ENCODE results near the gene GRIK1.

Gene GRIK1

GRCh38 chr21:29749223-29749622 lies 190.6 kb downstream of the GRIK1 start:
- peaks cover under 1% of the 10 kb centered on the region for H3K27me3 Mint-ChIP-seq
- H3K36me3 Mint-ChIP-seq, result no peaks in the 10 kb centered on the region
- H3K4me1 Mint-ChIP-seq (ENCODE audit: low read depth), result no peaks in the 10 kb centered on the region
- no peaks in the 10 kb centered on the region for H3K9me3 Mint-ChIP-seq (ENCODE audit: low read depth)
- H3K27ac Mint-ChIP-seq, result no peak overlapping the region
- no peak overlapping the region for H3K4me3 Mint-ChIP-seq

DNA sequence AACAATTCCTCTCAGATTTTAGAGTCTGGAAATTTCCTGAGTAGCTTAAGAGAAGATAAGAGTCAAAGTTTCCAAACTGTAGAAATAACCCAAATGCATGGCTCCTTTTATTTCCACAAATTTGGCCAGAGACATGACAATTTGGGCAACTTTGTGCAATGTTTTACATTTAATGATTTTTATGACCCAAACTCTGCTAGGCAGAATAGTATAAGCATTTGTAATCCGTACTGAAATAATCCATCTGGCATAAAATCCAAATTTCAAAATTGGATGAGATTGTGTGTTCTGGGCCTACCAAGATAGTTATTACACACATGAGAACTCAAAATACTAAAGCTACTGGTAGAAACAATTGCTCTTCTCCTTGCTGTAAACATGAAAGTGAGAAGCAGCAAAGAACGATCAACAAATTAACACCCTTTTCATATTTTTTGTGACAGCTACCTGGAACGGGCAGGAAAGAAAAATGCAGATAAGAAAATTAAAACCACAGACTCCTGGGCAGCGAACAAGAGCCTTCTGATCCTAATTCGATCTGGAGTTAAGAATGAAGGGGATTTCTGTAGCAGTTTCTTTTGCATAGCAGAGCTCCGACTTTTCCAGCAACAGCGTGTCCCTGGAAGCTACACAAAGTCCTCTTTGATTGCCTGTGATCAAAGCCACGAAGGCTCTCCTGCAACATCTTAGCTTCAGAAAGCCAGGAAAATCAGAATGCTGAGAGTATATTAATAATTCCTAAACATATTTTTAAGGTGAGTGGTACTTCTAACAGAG lies 191.2 kb downstream of the GRIK1 start:
- H3K4me3 Mint-ChIP-seq, result no peak overlapping the region
- H3K36me3 Mint-ChIP-seq, result no peaks in the 10 kb centered on the region
- H3K27ac Mint-ChIP-seq, result no peak overlapping the region
- H3K27me3 Mint-ChIP-seq, result peaks cover 1% of the 10 kb centered on the region
- H3K4me1 Mint-ChIP-seq (ENCODE audit: low read depth), result no peaks in the 10 kb centered on the region
- H3K9me3 Mint-ChIP-seq (ENCODE audit: low read depth), result no peaks in the 10 kb centered on the region

DNA sequence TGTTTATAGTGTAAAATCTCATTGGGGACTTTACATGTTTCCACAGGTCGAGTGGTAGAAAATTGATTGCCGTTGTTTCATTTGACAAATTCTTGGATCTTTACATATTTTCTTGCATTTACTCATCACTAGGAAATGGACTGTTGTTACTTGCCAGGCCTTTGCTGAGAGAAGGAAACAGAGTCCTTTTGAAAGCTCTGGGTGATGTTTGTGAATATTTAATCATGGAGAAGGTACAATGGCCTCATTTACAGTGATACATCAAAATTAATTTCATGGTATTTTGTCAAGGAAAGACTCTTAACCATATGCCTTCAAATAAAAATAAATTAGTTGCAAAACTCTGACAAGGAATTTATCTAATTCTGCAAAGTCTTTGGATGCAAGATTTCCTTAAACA lies 198.0 kb downstream of the GRIK1 start:
- Mint-ChIP-seq H3K27me3 (peaks cover 1% of the 10 kb centered on the region), H3K27ac (no peak overlapping the region), H3K36me3 (no peaks in the 10 kb centered on the region), H3K4me1 (ENCODE audit: low read depth) (no peaks in the 10 kb centered on the region), H3K4me3 (no peak overlapping the region), H3K9me3 (ENCODE audit: low read depth) (no peaks in the 10 kb centered on the region)

DNA sequence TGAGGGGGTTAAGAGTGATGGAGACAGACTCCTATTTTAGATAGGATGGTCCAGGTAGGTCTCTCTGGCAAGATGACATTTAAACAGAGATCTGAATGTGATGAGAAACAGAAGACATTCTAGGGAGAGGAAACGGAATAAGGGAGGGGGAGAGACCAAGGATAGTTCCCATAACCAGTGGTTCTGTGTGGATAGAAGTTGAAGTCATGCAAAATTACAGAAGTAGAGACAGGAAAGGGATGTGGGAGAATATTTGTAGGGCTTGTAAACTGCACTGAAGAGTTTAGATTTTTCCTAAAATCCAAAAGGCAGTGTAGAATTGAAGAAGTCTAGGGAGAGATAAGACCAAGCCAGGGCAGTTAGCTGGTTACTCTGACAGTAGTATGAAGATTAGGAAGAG lies 200.6 kb downstream of the GRIK1 start:
- H3K4me1 Mint-ChIP-seq (ENCODE audit: low read depth), result no peaks in the 10 kb centered on the region
- H3K4me3 Mint-ChIP-seq, result no peak overlapping the region
- no peaks in the 10 kb centered on the region for H3K36me3 Mint-ChIP-seq
- H3K27me3 Mint-ChIP-seq, result peaks cover under 1% of the 10 kb centered on the region
- no peaks in the 10 kb centered on the region for H3K9me3 Mint-ChIP-seq (ENCODE audit: low read depth)
- H3K27ac Mint-ChIP-seq, result no peak overlapping the region

- no peaks in the 10 kb centered on the region for H3K9me3 Mint-ChIP-seq (ENCODE audit: low read depth)
- no peaks in the 10 kb centered on the region for H3K4me1 Mint-ChIP-seq (ENCODE audit: low read depth)
- peaks cover 1% of the 10 kb centered on the region for H3K27me3 Mint-ChIP-seq
- no peak overlapping the region for H3K4me3 Mint-ChIP-seq
- no peak overlapping the region for H3K27ac Mint-ChIP-seq
- H3K36me3 Mint-ChIP-seq, result no peaks in the 10 kb centered on the region
Observed at GRCh38 chr21:29738730-29739129, 201.1 kb downstream of the GRIK1 start.

DNA sequence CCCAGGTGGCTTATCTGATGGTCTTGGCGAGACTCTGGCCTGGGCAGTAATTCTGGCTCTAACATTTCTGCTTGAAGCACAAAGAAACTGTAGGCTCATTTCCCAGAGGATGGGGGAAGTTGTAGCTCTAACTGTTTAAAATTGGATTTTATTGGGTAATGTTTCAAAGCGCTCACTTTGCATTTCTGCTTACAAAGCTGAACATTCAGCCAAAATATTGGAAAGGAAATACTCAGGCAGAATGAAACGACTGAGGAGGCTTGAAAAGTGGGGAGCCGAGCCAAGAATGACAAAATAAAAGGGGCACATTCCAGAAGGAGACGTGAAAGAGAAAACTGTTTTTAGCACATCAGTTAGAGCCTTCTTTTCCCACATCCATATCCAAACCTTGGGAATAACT lies 202.6 kb downstream of the GRIK1 start:
- Mint-ChIP-seq H3K36me3 (no peaks in the 10 kb centered on the region), H3K4me3 (no peak overlapping the region), H3K9me3 (ENCODE audit: low read depth) (no peaks in the 10 kb centered on the region), H3K27ac (no peak overlapping the region), H3K27me3 (peaks cover 1% of the 10 kb centered on the region), H3K4me1 (ENCODE audit: low read depth) (no peaks in the 10 kb centered on the region)

DNA sequence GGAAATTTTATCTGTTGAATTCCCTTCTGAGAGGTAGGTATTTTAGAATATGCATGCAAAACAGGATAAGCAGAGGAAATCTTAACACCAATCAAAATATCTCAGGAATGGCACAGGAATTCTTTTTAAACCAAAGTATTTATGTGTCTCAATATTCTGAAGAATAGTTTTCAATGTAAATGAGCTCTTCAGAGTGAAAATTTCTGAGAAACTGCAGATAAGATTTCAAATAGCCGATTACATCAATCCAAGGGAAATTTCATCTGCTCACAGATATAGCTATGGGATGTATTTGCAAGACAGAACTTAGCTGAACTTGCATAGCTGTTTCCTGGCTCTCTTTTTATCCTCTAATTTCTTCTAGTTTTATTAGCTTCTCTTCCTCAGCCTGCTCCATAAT lies 209.5 kb downstream of the GRIK1 start:
- Mint-ChIP-seq H3K9me3 (ENCODE audit: low read depth) (no peaks in the 10 kb centered on the region), H3K27ac (no peak overlapping the region), H3K36me3 (no peaks in the 10 kb centered on the region), H3K4me1 (ENCODE audit: low read depth) (no peaks in the 10 kb centered on the region), H3K4me3 (no peak overlapping the region), H3K27me3 (peaks cover 3% of the 10 kb centered on the region)

- no peaks in the 10 kb centered on the region for H3K4me1 Mint-ChIP-seq (ENCODE audit: low read depth)
- no peaks in the 10 kb centered on the region for H3K36me3 Mint-ChIP-seq
- H3K27me3 Mint-ChIP-seq, result peaks cover 3% of the 10 kb centered on the region
- H3K27ac Mint-ChIP-seq, result no peak overlapping the region
- no peak overlapping the region for H3K4me3 Mint-ChIP-seq
- no peaks in the 10 kb centered on the region for H3K9me3 Mint-ChIP-seq (ENCODE audit: low read depth)
Observed at GRCh38 chr21:29726044-29726443, 213.8 kb downstream of the GRIK1 start.

- peaks cover 7% of the 10 kb centered on the region for H3K27me3 Mint-ChIP-seq
- no peaks in the 10 kb centered on the region for H3K4me1 Mint-ChIP-seq (ENCODE audit: low read depth)
- no peak overlapping the region for H3K27ac Mint-ChIP-seq
- no peaks in the 10 kb centered on the region for H3K36me3 Mint-ChIP-seq
- no peaks in the 10 kb centered on the region for H3K9me3 Mint-ChIP-seq (ENCODE audit: low read depth)
- H3K4me3 Mint-ChIP-seq, result no peak overlapping the region
Observed at GRCh38 chr21:29725025-29725736, 214.6 kb downstream of the GRIK1 start.

DNA sequence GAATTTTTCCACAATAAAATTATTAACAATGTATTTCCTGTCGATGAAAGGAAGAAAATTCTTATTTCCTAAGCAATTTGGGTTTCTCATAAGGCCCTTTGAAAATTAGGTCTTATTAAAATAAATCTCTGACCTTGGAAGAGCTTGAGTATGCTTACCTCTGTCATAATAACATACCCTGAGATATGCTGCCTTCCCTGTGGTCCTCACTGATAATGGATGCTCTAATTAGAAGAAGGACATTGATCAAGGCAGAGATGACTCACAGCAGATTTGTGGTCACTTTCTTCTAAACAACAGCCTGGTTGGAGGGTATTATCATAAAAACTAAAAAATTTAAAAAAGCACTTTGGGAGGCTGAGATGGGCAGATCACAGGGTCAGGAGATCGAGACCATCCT lies 217.8 kb downstream of the GRIK1 start:
- H3K4me3 Mint-ChIP-seq, result no peak overlapping the region
- peaks cover 7% of the 10 kb centered on the region for H3K27me3 Mint-ChIP-seq
- peaks cover 8% of the 10 kb centered on the region for H3K9me3 Mint-ChIP-seq (ENCODE audit: low read depth)
- H3K4me1 Mint-ChIP-seq (ENCODE audit: low read depth), result no peaks in the 10 kb centered on the region
- no peaks in the 10 kb centered on the region for H3K36me3 Mint-ChIP-seq
- H3K27ac Mint-ChIP-seq, result no peak overlapping the region

- Mint-ChIP-seq H3K9me3 (ENCODE audit: low read depth) (peaks cover 8% of the 10 kb centered on the region), H3K27ac (no peak overlapping the region), H3K4me1 (ENCODE audit: low read depth) (no peaks in the 10 kb centered on the region), H3K36me3 (no peaks in the 10 kb centered on the region), H3K4me3 (no peak overlapping the region), H3K27me3 (peaks cover 7% of the 10 kb centered on the region)
Observed at GRCh38 chr21:29721221-29721620, 218.6 kb downstream of the GRIK1 start.

DNA sequence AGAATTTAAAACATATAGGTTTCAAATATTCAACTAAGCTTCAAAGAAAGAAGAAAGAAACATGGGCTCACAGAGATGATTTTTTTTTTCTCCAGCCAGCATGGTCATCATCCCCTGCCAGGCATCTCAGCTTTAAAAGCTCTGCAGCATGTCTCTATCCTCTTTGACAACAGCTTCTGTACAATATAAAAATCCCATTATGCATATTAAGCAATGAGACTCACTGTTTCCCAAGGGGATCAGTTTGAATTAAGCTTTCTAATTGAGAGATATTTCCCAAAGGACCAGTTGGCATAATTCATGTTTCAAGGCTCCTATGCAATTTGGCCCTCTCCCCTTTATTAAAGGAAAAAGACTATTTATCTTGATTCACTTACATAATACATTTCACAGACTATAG lies 220.3 kb downstream of the GRIK1 start:
- Mint-ChIP-seq H3K9me3 (ENCODE audit: low read depth) (peaks cover 8% of the 10 kb centered on the region), H3K36me3 (no peaks in the 10 kb centered on the region), H3K4me1 (ENCODE audit: low read depth) (no peaks in the 10 kb centered on the region), H3K4me3 (no peak overlapping the region), H3K27ac (no peak overlapping the region), H3K27me3 (peaks cover 8% of the 10 kb centered on the region)

GRCh38 chr21:29718081-29718815 lies 221.5 kb downstream of the GRIK1 start:
- H3K27ac Mint-ChIP-seq, result no peak overlapping the region
- H3K9me3 Mint-ChIP-seq (ENCODE audit: low read depth), result peaks cover 8% of the 10 kb centered on the region
- H3K4me1 Mint-ChIP-seq (ENCODE audit: low read depth), result no peaks in the 10 kb centered on the region
- no peak overlapping the region for H3K4me3 Mint-ChIP-seq
- peaks cover 9% of the 10 kb centered on the region for H3K27me3 Mint-ChIP-seq
- no peaks in the 10 kb centered on the region for H3K36me3 Mint-ChIP-seq

GRCh38 chr21:29717659-29718058 lies 222.1 kb downstream of the GRIK1 start:
- H3K27ac Mint-ChIP-seq, result no peak overlapping the region
- no peaks in the 10 kb centered on the region for H3K36me3 Mint-ChIP-seq
- no peaks in the 10 kb centered on the region for H3K4me1 Mint-ChIP-seq (ENCODE audit: low read depth)
- H3K9me3 Mint-ChIP-seq (ENCODE audit: low read depth), result peaks cover 8% of the 10 kb centered on the region
- H3K27me3 Mint-ChIP-seq, result peaks cover 12% of the 10 kb centered on the region
- no peak overlapping the region for H3K4me3 Mint-ChIP-seq

GRCh38 chr21:29716753-29717152 lies 223.0 kb downstream of the GRIK1 start:
- Mint-ChIP-seq H3K9me3 (ENCODE audit: low read depth) (peaks cover 8% of the 10 kb centered on the region), H3K27me3 (peaks cover 12% of the 10 kb centered on the region), H3K4me3 (no peak overlapping the region), H3K27ac (no peak overlapping the region), H3K36me3 (no peaks in the 10 kb centered on the region), H3K4me1 (ENCODE audit: low read depth) (no peaks in the 10 kb centered on the region)

Data from activated naive CD8-positive, alpha-beta T cell (primary cell).